K562 (cell line): ENCODE data around the gene IRF4. TPM values are rescaled to one million over a fixed set of nuclear protein-coding genes. Genes with fewer than 3 reads are reported as not detected.

ENCODE experiments used
- ATAC-seq: fragments of 200-7000 bp; cut with Tn5 transposase; 3 replicates; pipeline ENCODE4 v1.9.1; 2020; ENCODE audit warnings: moderate library complexity
- BruUV-seq: library from RNA; stranded (reverse); fragments of 400-500 nt; replicated peaks from 2 replicates; lab custom pipeline; 2021; lab: Mats Ljungman, UMichigan
- CTCF ChIA-PET: fragments of 300-600 bp; formaldehyde crosslinking; extraction: SDS; loops from one replicate; lab custom pipeline; 2021; ENCODE audit warnings: low intra/inter-chr PET ratio; lab: Yijun Ruan, JAX
- POLR2A ChIA-PET: fragments of 300-600, 350-650 bp; sonication (Branson Sonifier 250); formaldehyde crosslinking; extraction: SDS; loops from one replicate; lab custom pipeline; 2021; ENCODE audit warnings: antibody characterized with exemption, inconsistent platforms; lab: Yijun Ruan, JAX
- DNase-seq, 4 experiments: peaks; one replicate each; pipeline versions ENCODE4 v3.0.0 to v3.0.0-alpha.2; 2011 to 2018; ENCODE audit warnings: low spot score in 3 of 4, mixed read lengths in 3 of 4; ENCODE audit errors: extremely low read depth in 1 of 4
- FAIRE-seq: peaks from 2 replicates; lab custom pipeline; 2011; peaks lifted over from hg19 to GRCh38; lab: Jason Lieb, UNC
- H2AFZ ChIP-seq: 2 replicates; pipeline ENCODE4 v1.6.0; 2011; ENCODE audit warnings: low read depth, low read length, control low read depth, inconsistent platforms
- H3K27ac ChIP-seq: fragments of 200-600 bp; 3 replicates; pipeline ENCODE4 v1.8.0; 2011; ENCODE audit warnings: low read depth, mild to moderate bottlenecking, control low read depth, inconsistent platforms, low read length, moderate library complexity, mixed read lengths; ENCODE audit errors: extremely low read depth
- H3K27me3 ChIP-seq, 2 experiments: fragments of 300-600 bp in 1 of 2; 2 replicates in 1 of 2; 3 replicates in 1 of 2; pipeline versions ENCODE4 v1.6.0 to v1.8.0; 2011; ENCODE audit warnings: inconsistent platforms in 2 of 2, low read length in 2 of 2, mild to moderate bottlenecking in 1 of 2, mixed read lengths in 1 of 2, moderate library complexity in 1 of 2; ENCODE audit not compliant: control insufficient read depth in 2 of 2, insufficient read depth in 2 of 2
- H3K36me3 ChIP-seq: fragments of 300-600 bp; 3 replicates; pipeline ENCODE4 v1.8.0; 2011; ENCODE audit warnings: mild to moderate bottlenecking, low read length, inconsistent platforms; ENCODE audit not compliant: control insufficient read depth, insufficient read depth
- H3K4me1 ChIP-seq, 2 experiments: fragments of 200-600 bp in 1 of 2; replicated peaks in 1 of 2; 2 replicates in 1 of 2; 3 replicates in 1 of 2; pipeline versions ENCODE4 v1.5.1 to v1.8.0; 2011; ENCODE audit warnings: inconsistent platforms in 2 of 2, low read length in 2 of 2, mild to moderate bottlenecking in 1 of 2, mixed read lengths in 1 of 2, moderate library complexity in 1 of 2; ENCODE audit not compliant: control insufficient read depth in 2 of 2, insufficient read depth in 2 of 2
- H3K4me2 ChIP-seq: 2 replicates; pipeline ENCODE4 v1.6.1; 2011; ENCODE audit warnings: low read length, control low read depth, inconsistent platforms, mixed read lengths; ENCODE audit not compliant: insufficient read depth
- H3K4me3 ChIP-seq: fragments of 200-600 bp; sonication (generic), shearing (Covaris generic); 2 replicates; pipeline ENCODE4 v1.5.1; 2016; ENCODE audit warnings: control low read depth, inconsistent platforms
- H3K79me2 ChIP-seq: fragments of 200-600 bp; 3 replicates; pipeline ENCODE4 v1.8.0; 2011; ENCODE audit warnings: low read length, inconsistent platforms; ENCODE audit not compliant: control insufficient read depth, insufficient read depth
- H3K9ac ChIP-seq, 2 experiments: 2 replicates each; pipeline versions ENCODE4 v1.6.0 to v1.6.1; 2011; ENCODE audit warnings: low read depth in 2 of 2, low read length in 2 of 2, control low read depth in 1 of 2, inconsistent platforms in 1 of 2, mild to moderate bottlenecking in 1 of 2, mixed read lengths in 1 of 2; ENCODE audit not compliant: insufficient read depth in 1 of 2
- H3K9me1 ChIP-seq: one replicate; pipeline ENCODE4 v1.6.0; 2011; ENCODE audit warnings: inconsistent platforms, mild to moderate bottlenecking, low read length, moderate library complexity; ENCODE audit not compliant: control insufficient read depth, insufficient read depth
- H3K9me3 ChIP-seq: replicated peaks from 2 replicates; pipeline ENCODE4 v1.5.1; 2011; ENCODE audit warnings: low read depth, low read length, inconsistent platforms; ENCODE audit not compliant: control insufficient read depth, insufficient read depth
- H4K20me1 ChIP-seq: replicated peaks from 2 replicates; pipeline ENCODE4 v1.6.1; 2011; ENCODE audit warnings: low read length, inconsistent platforms, mixed read lengths; ENCODE audit not compliant: control insufficient read depth, insufficient read depth
- BRD4 ChIP-seq: fragments of 200-600 bp; sonication (generic); IDR thresholded peaks from 2 replicates; pipeline ENCODE4 v1.6.1; 2017; ENCODE audit warnings: inconsistent platforms
- DACH1 ChIP-seq: fragments of 450-650 bp; IDR thresholded peaks from 2 replicates; pipeline ENCODE4 v1.6.1; 2018; ENCODE audit not compliant: partially characterized antibody
- E2F4 ChIP-seq: sonication (generic); formaldehyde crosslinking; IDR thresholded peaks from 2 replicates; pipeline ENCODE4 v1.8.0; 2022; ENCODE audit warnings: mild to moderate bottlenecking, low read depth, missing genetic modification reagents
- GABPA ChIP-seq: fragments of 200-800 bp; sonication (Bioruptor generic); conservative IDR thresholded peaks from 2 replicates; pipeline ENCODE4 v1.6.1; 2016; ENCODE audit warnings: low read depth, missing genetic modification characterization, missing compliant biosample characterization
- TEAD4 ChIP-seq, 2 experiments: sonication (generic) in 1 of 2; formaldehyde crosslinking in 1 of 2; IDR thresholded peaks; 2 replicates each; pipeline versions ENCODE4 v1.6.1 to v1.8.0; 2012 to 2022; ENCODE audit warnings: borderline replicate concordance in 1 of 2, inconsistent platforms in 1 of 2, low read length in 1 of 2, mild to moderate bottlenecking in 1 of 2, missing genetic modification reagents in 1 of 2
- ZNF785 ChIP-seq: fragments of 250-450 bp; sonication (Bioruptor Pico); IDR thresholded peaks from 2 replicates; pipeline ENCODE4 v1.4.0; 2020; ENCODE audit warnings: mild to moderate bottlenecking
- WGBS: fragments of 100-300 bp; shearing (Covaris generic); methylation state at CpG from one replicate; pipeline ENCODE4 v1.1.6; 2016; ENCODE audit warnings: low coverage, mixed read lengths; ENCODE audit not compliant: insufficient coverage; ENCODE audit errors: missing lambda C conversion rate; 5-methylcytosine and 5-hydroxymethylcytosine counted together
- in situ Hi-C: fragments of 300-500 bp; cut with MboI; formaldehyde crosslinking; loops from 4 replicates; pipeline ENCODE4 v1.15.0; 2018; ENCODE audit warnings: inconsistent platforms, mixed read lengths
- intact Hi-C: fragments of 100-400 bp; cut with micrococcal nuclease; formaldehyde crosslinking; loops from 2 replicates; pipeline ENCODE4 v1.14.2; 2022
- polyA plus RNA-seq, 8 experiments: library from polyadenylated mRNA; depleted of rRNA in 4 of 8; stranded (reverse) in 5 of 8; unstranded in 3 of 8; fragments of >200 nt; fragmentation: Nextera tagmentation in 2 of 8; fragmentation: Illumina TruSeq in 1 of 8; extraction: Ambion mirVana in 2 of 8; extraction: Trizol in 1 of 8; gene quantifications; 2 replicates each; pipeline versions ENCODE4 v1.2.1 to v1.2.3, GENCODE V29; 2011 to 2014; ENCODE audit warnings: inconsistent platforms in 1 of 8, missing spikeins in 1 of 8
- total RNA-seq, 7 experiments: library from RNA; depleted of rRNA in 6 of 7; stranded (reverse); fragments of >200 nt in 6 of 7; fragmentation: Illumina TruSeq in 2 of 7; extraction: Trizol in 2 of 7; gene quantifications; 2 replicates each; pipeline versions ENCODE4 v1.2.1 to v1.2.3, GENCODE V29; 2011 to 2021; ENCODE audit warnings: low replicate concordance in 1 of 7

The IRF4 gene
- total and polyA plus RNA-seq, 9 of the 15 experiments (the other 6 are each of a cell fraction or from before 2014, with no cell fraction given) = 0.05 to 0.33 (median 0.09) TPM; not detected in 6

GRCh38 chr6:411402-412145 lies 20.0 kb downstream of the IRF4 start:
- in situ Hi-C loops = no loop called here
- CTCF ChIA-PET = no interaction called here
- Histone ChIP-seq H3K4me1 (peaks cover 0 to 2% of the 10 kb centered on the region in 2 experiments; a peak in 2 of 5 replicates), H3K79me2 (no peaks in the 10 kb centered on the region), H3K9ac (no peak overlapping the region), H4K20me1 (no peaks in the 10 kb centered on the region), H3K36me3 (no peaks in the 10 kb centered on the region)
- no peak for DNase-seq
- WGBS = under 1% methylated on average over 10 of the region's 10 CpGs
- intact Hi-C loops = no loop called here
- POLR2A ChIA-PET = no interaction called here
- TF ChIP-seq BRD4 (no peak), DACH1 (no peak), GABPA (tag) (no peak), TEAD4 (IDR thresholded peaks at IDR 0.05; ENCODE audit: low read length) (no peak), TEAD4 (CRISPR knock-in tag; IDR thresholded peaks at IDR 0.05; ENCODE audit: borderline replicate concordance) (no peak), E2F4 (CRISPR knock-in tag) (no peak), ZNF785 (CRISPR knock-in tag) (no peak)
- TF ChIP-seq, all 486 proteins: peak for 0
- no peak for ATAC-seq
- H2AFZ ChIP-seq = no peak overlapping the region
- no peaks in the 10 kb centered on the region for H3K9me3 ChIP-seq
- H3K27me3 ChIP-seq = peaks cover 17 to 20% of the 10 kb centered on the region in 2 experiments
- no TSS peak for BruUV-seq
- H3K27ac ChIP-seq = no peak overlapping the region
- no peak overlapping the region for H3K4me3 ChIP-seq
- H3K4me2 ChIP-seq = no peak overlapping the region
- no peak for FAIRE-seq
- H3K9me1 ChIP-seq = no peaks in the 10 kb centered on the region
